Measurements from ENCODE around the gene METAP1.
"Not testable (repeated sequence)": the region's sequence is repeated elsewhere in the genome, so short reads cannot be mapped to it uniquely, and the experiment has no call there.

Gene METAP1

GRCh38 chr4:99099814-99100213 lies 104.3 kb downstream of the METAP1 start:
- DNase-seq (ENCODE audit: low spot score): not testable (repeated sequence)

GRCh38 chr4:99100876-99101275 lies 105.4 kb downstream of the METAP1 start:
- no peak for DNase-seq (ENCODE audit: low spot score)

- DNase-seq (ENCODE audit: low spot score): no peak
Observed at GRCh38 chr4:99102634-99103033, 107.1 kb downstream of the METAP1 start.

DNA sequence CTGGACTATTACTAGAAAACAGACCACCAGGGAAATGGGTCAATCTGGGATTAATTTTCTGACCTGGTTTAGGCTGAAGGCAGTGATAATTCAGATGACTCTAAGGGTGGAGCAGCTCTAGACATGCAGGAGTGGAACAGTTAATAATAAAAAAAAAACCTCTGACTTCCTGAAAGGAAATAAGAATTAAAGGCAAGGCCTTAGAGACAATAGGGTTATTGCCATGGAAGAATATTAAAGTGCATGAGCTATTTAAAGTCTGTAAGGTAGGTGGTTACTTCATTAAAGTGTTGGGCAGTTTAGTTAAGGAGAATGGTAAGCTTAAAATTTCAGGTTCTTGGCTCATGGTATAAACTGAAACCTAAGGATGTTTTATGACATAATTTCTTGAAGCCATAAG lies 107.6 kb downstream of the METAP1 start:
- DNase-seq (ENCODE audit: low spot score): no peak

DNA sequence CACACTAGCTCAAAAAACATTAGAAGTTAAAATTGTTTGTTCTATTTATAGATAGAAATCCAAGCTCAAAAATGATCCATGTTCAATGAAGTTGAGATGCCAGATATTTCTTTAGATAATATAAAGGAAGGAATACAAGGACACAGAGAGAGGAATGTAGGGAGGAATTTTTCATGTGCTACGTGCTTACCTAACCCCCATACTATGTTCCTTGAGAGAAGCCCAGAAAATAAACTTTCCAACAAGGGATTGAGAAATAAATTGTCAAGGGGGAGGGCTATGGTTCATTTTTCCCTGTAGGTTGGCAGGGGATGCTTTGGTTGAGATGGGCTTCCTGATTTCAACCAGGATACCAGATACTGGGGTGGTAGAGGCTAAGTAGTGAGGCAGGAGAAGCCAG lies 108.6 kb downstream of the METAP1 start:
- no peak for DNase-seq (ENCODE audit: low spot score)

- not testable (repeated sequence) for DNase-seq (ENCODE audit: low spot score)
Observed at GRCh38 chr4:99109286-99109685, 113.8 kb downstream of the METAP1 start.

Data from left forelimb (tissue), 1 donor.